ENCODE data around the gene KATNAL1.

Gene KATNAL1

DNA sequence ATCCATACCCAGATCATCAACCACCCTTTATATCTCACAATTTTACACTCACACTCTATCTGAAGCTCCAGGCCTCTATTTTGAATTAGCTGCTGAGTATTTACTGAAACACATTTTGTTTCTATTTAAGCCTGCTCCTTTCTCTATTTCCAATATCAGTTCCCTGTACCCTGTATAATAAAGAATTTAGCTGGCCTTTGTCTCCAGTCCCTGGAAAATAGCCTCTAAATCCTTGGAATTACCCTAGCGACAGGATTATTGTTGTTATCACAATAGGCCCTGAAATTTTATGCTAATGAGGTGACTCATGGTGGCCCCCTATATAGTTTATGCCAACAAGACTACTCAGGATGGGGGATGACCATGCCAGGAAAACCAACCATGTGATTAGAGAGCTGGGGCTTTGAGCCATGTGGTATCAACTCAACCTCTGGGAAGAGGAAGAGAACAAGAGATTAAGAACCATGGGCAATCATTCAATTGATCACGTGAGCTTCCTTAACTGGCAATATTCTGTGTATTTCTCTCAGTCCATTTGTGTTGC, 72.7 kb downstream of the KATNAL1 start:
- H3K4me3 ChIP-seq (replicated peaks; ENCODE audit: low read depth, low read length), result no peak overlapping the region
- TF ChIP-seq, protein P1, sequence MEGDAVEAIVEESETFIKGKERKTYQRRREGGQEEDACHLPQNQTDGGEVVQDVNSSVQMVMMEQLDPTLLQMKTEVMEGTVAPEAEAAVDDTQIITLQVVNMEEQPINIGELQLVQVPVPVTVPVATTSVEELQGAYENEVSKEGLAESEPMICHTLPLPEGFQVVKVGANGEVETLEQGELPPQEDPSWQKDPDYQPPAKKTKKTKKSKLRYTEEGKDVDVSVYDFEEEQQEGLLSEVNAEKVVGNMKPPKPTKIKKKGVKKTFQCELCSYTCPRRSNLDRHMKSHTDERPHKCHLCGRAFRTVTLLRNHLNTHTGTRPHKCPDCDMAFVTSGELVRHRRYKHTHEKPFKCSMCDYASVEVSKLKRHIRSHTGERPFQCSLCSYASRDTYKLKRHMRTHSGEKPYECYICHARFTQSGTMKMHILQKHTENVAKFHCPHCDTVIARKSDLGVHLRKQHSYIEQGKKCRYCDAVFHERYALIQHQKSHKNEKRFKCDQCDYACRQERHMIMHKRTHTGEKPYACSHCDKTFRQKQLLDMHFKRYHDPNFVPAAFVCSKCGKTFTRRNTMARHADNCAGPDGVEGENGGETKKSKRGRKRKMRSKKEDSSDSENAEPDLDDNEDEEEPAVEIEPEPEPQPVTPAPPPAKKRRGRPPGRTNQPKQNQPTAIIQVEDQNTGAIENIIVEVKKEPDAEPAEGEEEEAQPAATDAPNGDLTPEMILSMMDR (IDR thresholded peaks at IDR 0.05; ENCODE audit: low read depth, low read length, missing control alignments), result no peak
- DNase-seq (ENCODE audit: extremely low read depth, low read depth), result no peak

DNA sequence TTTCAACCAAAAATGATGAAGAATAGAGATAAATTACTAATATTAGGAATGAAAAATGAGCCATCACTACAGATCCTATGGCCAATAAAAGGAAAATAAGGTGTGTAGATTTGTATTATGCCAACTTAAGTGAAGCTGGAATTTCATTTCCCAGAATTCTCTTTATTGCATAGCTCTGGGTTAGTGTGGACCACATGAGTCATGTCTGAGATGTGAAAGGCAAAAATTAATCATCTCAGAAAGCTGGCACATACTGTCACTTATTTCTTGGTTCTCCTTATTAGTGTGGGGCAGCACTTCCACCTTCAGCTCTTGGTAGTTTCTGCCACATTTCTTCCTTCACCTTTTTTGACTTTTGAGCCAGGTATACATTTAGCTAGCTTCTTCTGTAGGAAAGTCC, 82.6 kb downstream of the KATNAL1 start:
- DNase-seq (ENCODE audit: extremely low read depth, low read depth), result no peak
- TF ChIP-seq, protein P1 (IDR thresholded peaks at IDR 0.05; ENCODE audit: low read depth, low read length, missing control alignments), result no peak
- H3K4me3 ChIP-seq (replicated peaks; ENCODE audit: low read depth, low read length), result no peak overlapping the region

DNA sequence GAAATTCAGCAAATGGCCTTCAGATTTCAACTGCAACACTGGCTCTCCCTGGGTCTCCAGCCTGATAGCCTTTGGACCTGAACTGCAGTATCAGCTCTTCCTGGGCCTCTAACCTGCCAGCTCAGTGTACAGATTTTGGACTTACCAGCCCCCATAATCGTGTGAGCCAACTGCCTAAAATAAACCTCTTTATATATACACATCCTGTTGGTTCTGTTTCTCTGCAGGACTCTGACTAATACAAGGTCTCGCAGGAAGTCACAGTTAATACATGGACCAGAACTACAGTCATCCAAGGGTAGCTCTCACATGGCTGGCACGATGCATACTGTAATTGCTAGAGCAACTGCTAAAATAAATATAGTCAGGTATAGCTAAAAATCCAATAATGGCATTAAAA, 85.1 kb downstream of the KATNAL1 start:
- H3K4me3 ChIP-seq (replicated peaks; ENCODE audit: low read depth, low read length), result no peak overlapping the region
- TF ChIP-seq, protein P1 (IDR thresholded peaks at IDR 0.05; ENCODE audit: low read depth, low read length, missing control alignments), result no peak
- DNase-seq (ENCODE audit: extremely low read depth, low read depth), result no peak

DNA sequence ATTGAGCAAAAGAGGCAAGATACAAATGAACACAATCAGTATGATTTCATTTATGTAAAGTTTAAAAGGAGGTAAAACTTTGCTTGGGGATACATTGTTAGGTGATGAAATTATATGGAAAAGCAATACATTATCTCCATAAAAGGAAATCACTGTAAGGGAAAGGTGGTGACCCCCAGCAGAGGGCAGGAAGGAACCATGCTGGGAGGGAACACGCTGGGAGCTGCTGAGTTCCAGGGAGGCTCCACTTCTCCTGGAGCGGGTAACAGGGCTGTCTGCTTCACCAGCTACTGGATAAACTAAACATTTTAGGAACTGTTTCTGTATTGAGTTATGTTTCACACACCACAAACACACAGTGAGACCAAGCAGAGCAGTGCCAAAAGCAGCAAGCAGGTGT, 91.2 kb downstream of the KATNAL1 start:
- no peak for DNase-seq (ENCODE audit: extremely low read depth, low read depth)
- H3K4me3 ChIP-seq (replicated peaks; ENCODE audit: low read depth, low read length), result no peak overlapping the region
- TF ChIP-seq, protein P1 (IDR thresholded peaks at IDR 0.05; ENCODE audit: low read depth, low read length, missing control alignments), result no peak

DNA sequence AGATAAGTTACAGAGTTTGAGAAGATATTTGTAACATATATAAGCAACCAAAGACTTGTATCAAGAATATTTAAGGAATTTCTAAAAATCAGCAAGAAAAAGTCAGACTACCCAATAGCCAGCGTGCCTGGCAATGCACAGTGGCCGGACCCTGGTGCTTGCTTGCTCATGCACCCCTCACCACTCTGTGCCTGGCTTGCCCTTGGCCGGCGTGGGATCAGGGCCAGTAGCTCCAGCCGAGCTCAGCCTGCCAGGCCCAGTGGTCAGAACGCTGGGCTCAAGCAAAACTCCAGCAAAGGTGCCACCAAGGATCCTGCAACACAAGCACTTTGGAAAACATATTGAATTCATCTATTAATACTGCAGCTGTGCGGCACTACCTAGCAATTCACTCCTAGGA, 95.1 kb downstream of the KATNAL1 start:
- TF ChIP-seq, protein P1 (IDR thresholded peaks at IDR 0.05; ENCODE audit: low read depth, low read length, missing control alignments), result no peak
- DNase-seq (ENCODE audit: extremely low read depth, low read depth), result no peak
- H3K4me3 ChIP-seq (replicated peaks; ENCODE audit: low read depth, low read length), result no peak overlapping the region

DNA sequence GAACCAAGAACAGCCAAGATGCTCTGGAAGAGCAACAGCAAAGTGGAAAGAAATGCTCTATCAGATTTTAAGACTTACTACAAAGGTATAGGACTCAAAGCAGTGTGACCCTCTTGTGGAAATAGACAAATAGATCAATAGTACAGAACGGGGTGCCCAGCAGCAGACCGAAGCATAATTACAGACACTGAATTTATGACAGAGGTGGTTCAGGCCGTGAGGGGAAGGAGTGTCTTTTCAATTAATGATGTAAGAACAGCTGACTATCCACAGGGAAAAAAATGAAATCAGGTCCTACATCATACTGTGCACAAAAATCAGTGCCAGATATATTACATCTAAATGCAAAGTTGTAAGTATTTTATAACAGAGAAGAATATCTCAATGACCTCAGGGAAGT, 95.6 kb downstream of the KATNAL1 start:
- TF ChIP-seq, protein P1 (IDR thresholded peaks at IDR 0.05; ENCODE audit: low read depth, low read length, missing control alignments), result no peak
- H3K4me3 ChIP-seq (replicated peaks; ENCODE audit: low read depth, low read length), result no peak overlapping the region
- DNase-seq (ENCODE audit: extremely low read depth, low read depth), result no peak

DNA sequence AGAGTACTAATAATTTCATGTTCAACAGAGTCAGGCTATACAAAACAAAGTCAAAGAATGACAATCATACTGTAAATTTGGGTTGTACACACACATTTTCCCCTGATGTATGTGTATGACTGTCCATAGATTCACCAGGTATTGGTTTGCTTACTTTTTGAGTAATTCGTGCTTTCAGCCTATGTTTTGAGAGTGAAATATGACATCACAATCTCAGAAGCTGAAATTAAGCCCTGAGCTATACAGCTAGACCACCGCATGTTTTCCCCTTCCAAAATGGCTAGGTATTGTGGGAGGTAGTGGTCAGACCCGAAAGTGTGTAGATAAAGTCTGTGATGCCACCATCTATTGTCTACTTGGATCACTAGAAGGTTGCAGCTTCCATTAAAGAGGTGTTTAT, 102.8 kb downstream of the KATNAL1 start:
- TF ChIP-seq, protein P1 (IDR thresholded peaks at IDR 0.05; ENCODE audit: low read depth, low read length, missing control alignments), result no peak
- DNase-seq (ENCODE audit: extremely low read depth, low read depth), result no peak
- H3K4me3 ChIP-seq (replicated peaks; ENCODE audit: low read depth, low read length), result no peak overlapping the region

Measured in HFF-Myc (cell line).